Hippocampal formation (tissue), 2 donors: ENCODE measurements around the gene WWOX.

Experiments used
- DNase-seq, 2 donors: peaks; one replicate each; lab custom pipeline; 2025; lab: John Stamatoyannopoulos, UW

The WWOX gene

GRCh38 chr16:78195797-78196196 lies 96.3 kb downstream of the WWOX start:
- DNase-seq: no peak

GRCh38 chr16:78196502-78196901 lies 97.0 kb downstream of the WWOX start:
- no peak for DNase-seq

- peak; percentile 2 to 9 for DNase-seq
Observed at GRCh38 chr16:78198288-78198687, 98.8 kb downstream of the WWOX start.

- DNase-seq: no peak
Observed at GRCh38 chr16:78199325-78200022, 100.0 kb downstream of the WWOX start.

GRCh38 chr16:78200023-78200389 lies 100.6 kb downstream of the WWOX start:
- DNase-seq: no peak

- no peak for DNase-seq
Observed at GRCh38 chr16:78200623-78201096, 101.2 kb downstream of the WWOX start.

GRCh38 chr16:78205506-78205905 lies 106.1 kb downstream of the WWOX start:
- no peak for DNase-seq

GRCh38 chr16:78206623-78207223 lies 107.3 kb downstream of the WWOX start:
- no peak for DNase-seq

- DNase-seq: no peak
Observed at GRCh38 chr16:78209951-78210661, 110.7 kb downstream of the WWOX start.

GRCh38 chr16:78211020-78211599 lies 111.7 kb downstream of the WWOX start:
- no peak for DNase-seq

GRCh38 chr16:78211946-78212345 lies 112.5 kb downstream of the WWOX start:
- DNase-seq: no peak

GRCh38 chr16:78212674-78213073 lies 113.2 kb downstream of the WWOX start:
- DNase-seq: no peak

- DNase-seq: no peak
Observed at GRCh38 chr16:78213751-78214150, 114.3 kb downstream of the WWOX start.

- no peak for DNase-seq
Observed at GRCh38 chr16:78215222-78215621, 115.8 kb downstream of the WWOX start.

- DNase-seq: no peak
Observed at GRCh38 chr16:78216166-78216745, 116.8 kb downstream of the WWOX start.

- DNase-seq: no peak
Observed at GRCh38 chr16:78217276-78217675, 117.8 kb downstream of the WWOX start.

- no peak for DNase-seq
Observed at GRCh38 chr16:78218279-78218678, 118.8 kb downstream of the WWOX start.

GRCh38 chr16:78218856-78219651 lies 119.6 kb downstream of the WWOX start:
- DNase-seq: no peak

- no peak for DNase-seq
Observed at GRCh38 chr16:78220571-78220970, 121.1 kb downstream of the WWOX start.

- no peak for DNase-seq
Observed at GRCh38 chr16:78221892-78222291, 122.4 kb downstream of the WWOX start.

- no peak for DNase-seq
Observed at GRCh38 chr16:78224342-78224741, 124.9 kb downstream of the WWOX start.

GRCh38 chr16:78225919-78226318 lies 126.5 kb downstream of the WWOX start:
- DNase-seq: no peak
